ENCODE results near the gene MLN.

Gene MLN, protein sequence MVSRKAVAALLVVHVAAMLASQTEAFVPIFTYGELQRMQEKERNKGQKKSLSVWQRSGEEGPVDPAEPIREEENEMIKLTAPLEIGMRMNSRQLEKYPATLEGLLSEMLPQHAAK

DNA sequence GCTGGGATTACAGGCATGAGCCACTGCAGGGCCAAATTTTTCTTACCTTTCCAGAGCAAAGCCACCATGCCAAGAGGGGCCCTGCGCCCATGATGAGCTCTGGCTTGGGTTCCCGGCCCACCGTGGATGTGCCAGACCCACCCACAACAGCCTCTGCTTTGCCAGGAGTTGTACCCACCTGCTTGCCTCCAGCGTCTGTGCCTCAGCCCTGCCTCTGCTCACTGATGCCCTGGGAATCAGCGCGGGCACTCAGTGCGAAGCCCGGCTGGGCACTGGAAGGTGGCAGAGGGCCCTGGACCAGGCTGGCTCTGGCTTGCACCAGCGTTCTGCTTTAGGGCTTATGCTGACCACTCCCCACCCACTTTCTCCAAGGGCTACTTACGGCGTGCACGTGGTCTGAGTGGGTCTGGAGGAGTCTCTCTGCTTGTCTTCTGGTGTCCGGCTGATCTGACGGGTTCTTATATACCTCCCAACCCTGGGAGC lies at the start of gene MLN:
MLN (minus strand) TSS at position 433 of the 483 bp plus-strand sequence. CDS start 2,840 bp downstream, outside the sequence.
- no peak for DNase-seq

GRCh38 chr6:33853026-33853425 lies 49.2 kb upstream of the MLN start:
- no peak for DNase-seq

DNA sequence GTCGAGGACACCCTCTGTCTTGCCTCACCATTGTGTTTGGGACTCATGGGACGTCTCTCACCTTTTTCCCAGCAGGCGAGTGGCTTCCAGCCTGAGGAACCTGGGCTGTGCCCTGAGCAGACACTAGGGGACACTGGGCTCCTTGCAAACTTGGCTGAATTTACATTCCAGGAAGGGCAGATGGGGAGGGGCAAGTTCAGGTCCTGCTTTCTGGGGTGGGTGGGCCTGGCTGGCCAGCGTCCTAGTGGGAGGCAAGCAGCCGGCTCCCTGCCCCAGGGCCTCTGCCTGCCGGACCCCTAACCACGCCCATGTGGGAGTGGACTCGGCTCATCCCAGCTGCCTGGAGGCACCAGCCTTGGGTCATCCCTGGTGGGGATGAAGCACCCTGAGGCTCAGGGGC lies 48.2 kb upstream of the MLN start:
- DNase-seq: no peak

GRCh38 chr6:33850869-33851541 lies 47.2 kb upstream of the MLN start:
- DNase-seq: no peak

- no peak for DNase-seq
These were observed 46.5 kb upstream of the MLN start for GRCh38 chr6:33850296-33850695.

DNA sequence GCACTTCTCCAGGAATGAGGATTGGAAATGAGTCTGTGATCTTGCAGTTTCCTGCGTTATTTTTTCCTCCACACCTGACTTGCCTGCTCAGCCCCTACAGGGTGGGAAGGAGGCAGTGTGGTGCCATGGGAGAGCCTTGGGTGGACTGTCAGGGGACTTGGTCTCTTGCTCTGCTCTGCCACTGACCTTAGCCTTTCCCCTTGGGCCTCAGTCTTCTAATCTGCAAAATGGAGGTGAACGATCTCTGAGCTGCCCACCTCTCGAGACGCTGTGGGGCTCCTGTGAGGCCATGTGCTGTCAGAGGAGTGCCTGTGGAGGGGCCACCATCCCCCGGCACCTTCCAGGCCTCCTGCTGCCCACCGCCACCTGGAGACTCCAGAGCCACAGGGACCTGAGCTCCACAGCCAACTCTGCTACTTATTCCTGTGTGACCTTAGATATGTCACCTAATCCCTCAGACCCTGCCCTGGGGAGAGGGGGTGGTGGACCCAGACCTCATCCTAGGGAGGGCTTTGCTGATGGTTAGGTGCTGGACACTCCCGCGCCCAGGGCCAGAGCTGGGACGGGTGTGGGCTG lies 45.8 kb upstream of the MLN start:
- no peak for DNase-seq

DNA sequence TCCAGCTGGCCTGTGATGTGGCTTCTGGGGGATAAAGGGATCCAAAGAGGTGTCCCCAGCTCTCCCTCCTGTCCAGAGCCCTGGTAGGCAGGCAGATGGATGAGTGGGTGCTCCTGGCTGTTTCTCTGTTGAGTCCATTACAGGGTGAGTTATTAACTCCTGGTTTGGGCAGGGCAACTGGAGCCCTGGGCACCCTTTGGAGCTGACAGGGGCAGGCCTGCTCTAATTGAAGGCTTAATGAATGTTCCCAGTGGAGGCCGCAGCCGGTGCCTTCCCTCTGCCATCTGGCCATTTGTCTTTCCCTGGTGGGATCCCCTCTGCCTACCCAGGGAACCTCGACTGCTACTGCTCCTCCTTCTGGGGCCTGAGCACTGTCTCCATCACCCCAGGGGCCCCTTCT lies 44.7 kb upstream of the MLN start:
- no peak for DNase-seq

DNA sequence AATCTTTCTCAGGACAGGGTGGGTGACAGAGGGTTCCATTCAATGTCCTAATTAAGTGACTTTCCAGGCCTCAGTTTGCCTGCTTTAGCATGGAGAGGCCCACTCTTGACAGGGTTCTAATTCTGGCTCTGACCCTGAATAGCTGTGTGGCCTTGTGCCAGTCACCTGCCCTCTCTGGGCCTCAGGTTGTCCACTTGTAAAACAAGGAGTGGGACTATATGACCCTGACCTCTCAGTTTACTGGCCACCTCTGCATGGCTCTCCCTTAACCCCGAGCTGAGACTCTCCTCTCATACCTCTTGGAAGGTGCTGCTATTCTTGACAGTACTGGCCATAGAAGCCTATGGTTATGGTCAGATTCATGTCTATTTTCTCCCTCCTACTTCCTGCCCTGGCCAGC lies 44.1 kb upstream of the MLN start:
- DNase-seq: no peak

GRCh38 chr6:33847078-33847477 lies 43.3 kb upstream of the MLN start:
- no peak for DNase-seq

GRCh38 chr6:33846226-33846625 lies 42.4 kb upstream of the MLN start:
- no peak for DNase-seq

DNA sequence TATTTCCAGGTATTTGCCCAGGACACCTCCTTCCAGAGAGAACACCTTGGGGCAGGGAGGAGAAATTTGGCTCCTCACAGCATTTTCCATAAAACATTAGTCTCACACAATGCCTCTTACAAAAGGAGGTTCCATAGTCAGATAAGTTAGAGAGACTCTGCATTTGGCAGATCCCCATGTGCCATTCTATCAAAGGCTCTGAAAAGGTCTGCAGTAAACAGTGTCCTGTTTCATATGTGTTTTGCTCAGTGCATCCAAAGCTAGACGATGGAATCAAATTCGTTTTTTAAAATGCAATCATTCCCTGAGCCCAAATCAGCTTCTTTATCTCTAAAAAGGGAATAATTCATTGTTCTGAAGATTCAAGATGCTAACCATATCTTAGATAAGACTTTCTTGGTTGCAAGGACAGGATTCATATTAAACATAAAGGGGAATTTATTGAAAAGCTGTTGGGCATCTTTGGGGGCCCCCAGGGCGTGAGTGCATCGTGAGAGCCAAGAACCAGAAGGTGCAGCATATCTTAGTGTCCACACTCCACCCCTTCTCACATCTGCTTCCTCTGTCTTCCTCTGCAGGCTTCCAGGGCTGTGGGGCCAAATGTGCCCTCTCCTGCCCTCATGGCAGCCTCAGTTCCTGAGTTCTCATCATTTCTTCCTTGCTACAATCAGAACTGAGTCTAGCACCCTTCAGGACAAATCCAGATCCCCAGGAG lies 41.4 kb upstream of the MLN start:
- no peak for DNase-seq

DNA sequence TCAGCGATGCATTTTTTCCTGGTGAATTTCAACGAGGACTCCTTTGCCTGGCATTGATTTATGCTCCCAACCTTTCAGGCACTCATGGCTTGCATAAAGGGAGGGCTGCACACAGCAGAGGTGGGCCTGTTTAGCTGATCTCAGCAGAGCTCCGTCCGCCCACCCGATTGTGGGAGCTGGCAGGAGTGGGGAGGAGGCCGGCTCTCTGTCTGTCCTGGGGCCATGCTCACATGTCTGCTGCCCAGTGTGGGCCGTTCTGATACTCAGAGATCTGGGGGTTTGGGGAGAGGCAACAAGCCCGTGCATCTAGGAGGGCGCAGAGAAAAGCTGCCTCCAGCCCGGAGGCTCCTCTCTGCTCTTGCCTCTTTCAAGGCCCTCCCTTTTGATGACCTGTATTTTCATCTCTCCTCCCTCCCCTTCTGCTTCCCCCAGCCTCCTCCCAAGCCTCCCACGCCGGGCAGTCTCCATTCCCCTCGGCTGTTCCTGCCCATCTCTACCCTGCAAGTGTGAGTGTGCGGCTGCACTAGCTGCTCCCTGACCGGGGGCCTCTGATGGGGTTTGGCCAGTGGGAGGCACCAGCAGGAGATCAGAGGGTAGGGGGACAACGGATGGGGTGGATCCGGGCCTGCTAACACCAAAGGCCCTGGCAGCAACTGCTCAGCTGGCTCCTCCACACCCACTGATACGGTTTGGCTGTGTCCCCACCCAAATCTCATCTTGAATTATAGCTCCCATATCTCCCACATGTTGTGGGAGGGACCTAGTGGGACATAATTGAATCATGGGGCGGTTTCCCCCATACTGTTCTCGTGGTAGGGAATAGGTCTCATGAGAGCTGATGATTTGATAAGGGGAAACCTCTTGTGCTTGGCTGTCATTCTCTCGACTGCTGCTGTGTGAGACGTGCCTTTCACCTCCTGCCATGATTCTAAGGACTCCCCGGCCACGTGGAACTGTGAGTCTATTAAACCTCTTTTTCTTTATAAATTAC lies 39.6 kb upstream of the MLN start:
- no peak for DNase-seq

- DNase-seq: no peak
These were observed 38.1 kb upstream of the MLN start for GRCh38 chr6:33841868-33842267.

GRCh38 chr6:33841070-33841469 lies 37.3 kb upstream of the MLN start:
- DNase-seq: no peak

GRCh38 chr6:33840048-33840926 lies 36.5 kb upstream of the MLN start:
- DNase-seq: no peak

GRCh38 chr6:33839399-33840047 lies 35.7 kb upstream of the MLN start:
- DNase-seq: no peak

DNA sequence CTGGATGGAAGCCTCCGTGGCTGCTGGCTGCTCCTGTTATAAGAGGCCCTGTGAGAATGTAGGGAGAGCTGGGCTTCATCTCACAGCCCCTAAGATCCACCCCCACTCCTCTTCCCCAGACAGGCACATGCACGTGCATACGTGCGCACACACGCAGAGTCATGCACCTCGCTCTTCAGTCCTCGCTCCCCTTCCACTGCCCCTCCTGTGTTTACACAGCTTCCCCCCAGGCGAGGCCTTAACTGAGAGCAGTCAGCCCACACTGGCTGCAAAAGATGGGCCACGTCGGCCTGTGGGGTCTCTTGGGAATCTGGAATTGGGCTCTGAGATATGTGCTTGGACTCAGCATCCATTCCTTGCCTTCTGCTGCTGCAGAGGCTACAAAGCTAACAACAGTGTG lies 35.2 kb upstream of the MLN start:
- DNase-seq: no peak

GRCh38 chr6:33837971-33838665 lies 34.3 kb upstream of the MLN start:
- DNase-seq: no peak

DNA sequence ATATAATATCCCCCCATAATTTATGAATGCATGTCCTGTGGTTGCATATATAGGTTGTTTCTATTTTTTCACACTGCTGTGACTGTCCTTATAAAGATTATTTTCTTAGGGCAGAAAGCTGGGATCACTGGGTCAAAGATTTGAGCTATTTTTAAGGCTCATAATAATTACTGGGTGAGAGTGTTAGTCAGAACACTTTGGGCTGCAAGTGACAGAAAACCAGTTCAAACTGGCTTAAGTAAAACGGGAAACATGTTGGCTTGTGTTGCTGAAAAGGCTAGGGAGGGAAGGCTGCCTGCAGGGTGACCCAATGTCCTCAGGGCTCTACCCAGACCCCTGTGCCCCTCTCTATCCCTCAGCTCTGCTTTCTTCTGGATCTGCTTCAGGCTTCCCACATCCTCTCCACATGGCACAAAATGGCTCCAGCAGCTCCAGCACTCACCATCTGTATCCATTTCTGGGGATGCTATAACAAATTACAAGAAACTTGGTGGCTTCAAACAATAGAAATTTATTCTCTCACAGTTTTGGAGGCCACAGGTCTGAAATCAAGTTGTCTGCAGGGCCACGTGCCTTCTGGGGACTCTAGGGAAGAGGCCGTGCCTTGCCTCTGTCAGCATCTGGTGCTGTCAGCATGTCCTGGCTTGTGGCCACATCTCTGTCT lies 33.1 kb upstream of the MLN start:
- no peak for DNase-seq
